HG02885 (cell line): Measurements from ENCODE around the gene ARRB1.
"Not testable (repeated sequence)": the region's sequence is repeated elsewhere in the genome, so short reads cannot be mapped to it uniquely, and the experiment has no call there.

ENCODE experiments used
- ATAC-seq: cut with Tn5 transposase; IDR thresholded peaks from one replicate; pipeline ENCODE4 v1.9.1; 2021; ENCODE audit warnings: mild to moderate bottlenecking; ENCODE audit not compliant: unreplicated experiment, poor library complexity

ARRB1 gene

GRCh38 chr11:75277991-75278790 lies 73.3 kb downstream of the ARRB1 start:
- no peak for ATAC-seq

- no peak for ATAC-seq
Observed at GRCh38 chr11:75277211-75277805, 74.2 kb downstream of the ARRB1 start.

- no peak for ATAC-seq
Observed at GRCh38 chr11:75276686-75277085, 74.8 kb downstream of the ARRB1 start.

GRCh38 chr11:75276186-75276585 lies 75.3 kb downstream of the ARRB1 start:
- ATAC-seq = no peak

GRCh38 chr11:75275581-75275980 lies 75.9 kb downstream of the ARRB1 start:
- no peak for ATAC-seq

GRCh38 chr11:75274716-75275115 lies 76.7 kb downstream of the ARRB1 start:
- not testable (repeated sequence) for ATAC-seq

- no peak for ATAC-seq
Observed at GRCh38 chr11:75273411-75274391, 77.8 kb downstream of the ARRB1 start.

- no peak for ATAC-seq
Observed at GRCh38 chr11:75272821-75273301, 78.6 kb downstream of the ARRB1 start.

- ATAC-seq = no peak
Observed at GRCh38 chr11:75272391-75272790, 79.1 kb downstream of the ARRB1 start.

- no peak for ATAC-seq
Observed at GRCh38 chr11:75271730-75272129, 79.7 kb downstream of the ARRB1 start.

GRCh38 chr11:75270896-75271418 lies 80.5 kb downstream of the ARRB1 start:
- no peak for ATAC-seq

GRCh38 chr11:75269896-75270295 lies 81.6 kb downstream of the ARRB1 start:
- no peak for ATAC-seq

- ATAC-seq = no peak
Observed at GRCh38 chr11:75269367-75269660, 82.1 kb downstream of the ARRB1 start.

- no peak for ATAC-seq
Observed at GRCh38 chr11:75268626-75269366, 82.7 kb downstream of the ARRB1 start.

- ATAC-seq = no peak
Observed at GRCh38 chr11:75267171-75267970, 84.1 kb downstream of the ARRB1 start.

- ATAC-seq = no peak
Observed at GRCh38 chr11:75265851-75266531, 85.5 kb downstream of the ARRB1 start.

GRCh38 chr11:75264971-75265370 lies 86.5 kb downstream of the ARRB1 start:
- ATAC-seq = no peak

GRCh38 chr11:75264356-75264755 lies 87.1 kb downstream of the ARRB1 start:
- ATAC-seq = no peak

- no peak for ATAC-seq
Observed at GRCh38 chr11:75263944-75264349, 87.5 kb downstream of the ARRB1 start.
